Pons (tissue), 1 donor: ENCODE data around the gene SLCO1A2.

ENCODE experiments used
- DNase-seq: peaks from one replicate; pipeline ENCODE4 v3.0.0-alpha.2; 2016; ENCODE audit warnings: low spot score

The SLCO1A2 gene

DNA sequence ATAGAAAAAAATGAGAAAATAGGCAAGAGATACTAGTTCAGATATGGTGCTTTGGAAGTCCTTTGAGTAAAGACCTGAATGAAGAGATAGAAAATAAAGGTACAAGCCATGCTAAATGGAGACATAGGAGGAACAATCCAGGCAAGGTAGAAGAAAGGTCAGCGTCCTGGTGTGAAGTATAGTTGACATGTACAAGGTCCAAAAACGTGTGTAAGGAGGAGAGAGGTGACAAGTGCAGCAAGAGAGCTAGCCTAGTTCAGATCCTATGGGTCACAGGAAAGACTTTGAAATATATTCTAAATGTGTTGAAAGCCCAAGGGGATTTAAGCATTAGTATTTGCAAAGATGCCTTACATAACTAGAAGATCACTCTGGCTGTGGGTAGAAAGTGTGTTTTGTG, 115.5 kb downstream of the SLCO1A2 start:
- DNase-seq: no peak
